Measurements from ENCODE around the gene PEPD.

The PEPD gene

GRCh38 chr19:33465834-33466233 is 55.8 kb downstream of the PEPD start:
- Histone ChIP-seq H3K4me3 (ENCODE audit: insufficient read depth, low read length, poor library complexity, severe bottlenecking) (no peak overlapping the region), H3K9me2 (replicated peaks; ENCODE audit: insufficient read depth, low read length) (no peaks in the 10 kb centered on the region), H3K36me3 (ENCODE audit: low read length) (no peaks in the 10 kb centered on the region), H2AFZ (ENCODE audit: low read depth, low read length, severe bottlenecking) (no peak overlapping the region), H4K20me1 (ENCODE audit: low read depth, low read length) (no peaks in the 10 kb centered on the region), H3K27me3 (ENCODE audit: low read length) (no peaks in the 10 kb centered on the region), H3K79me2 (ENCODE audit: insufficient read depth, low read length) (no peaks in the 10 kb centered on the region), H3K9me3 (ENCODE audit: insufficient read depth, low read length) (no peaks in the 10 kb centered on the region), H3F3A (ENCODE audit: insufficient read depth) (no peaks in the 10 kb centered on the region), H3K9ac (ENCODE audit: low read length) (no peak overlapping the region), H3K4me2 (ENCODE audit: low read depth, low read length, poor library complexity, severe bottlenecking) (no peak overlapping the region), H3K27ac (ENCODE audit: low read depth, low read length) (no peak overlapping the region)
- TF ChIP-seq EZH2phosphoT487 (conservative IDR thresholded peaks at IDR 0.05; ENCODE audit: low read length) = no peak
- TF ChIP-seq CTCF (IDR thresholded peaks at IDR 0.05; ENCODE audit: insufficient read depth, low read length, poor library complexity, severe bottlenecking) = no peak

GRCh38 chr19:33465371-33465770 is 56.2 kb downstream of the PEPD start:
- Histone ChIP-seq H3K9me2 (replicated peaks; ENCODE audit: insufficient read depth, low read length) (no peaks in the 10 kb centered on the region), H3K36me3 (ENCODE audit: low read length) (no peaks in the 10 kb centered on the region), H3K4me3 (ENCODE audit: insufficient read depth, low read length, poor library complexity, severe bottlenecking) (no peak overlapping the region), H3K9me3 (ENCODE audit: insufficient read depth, low read length) (no peaks in the 10 kb centered on the region), H3K27ac (ENCODE audit: low read depth, low read length) (no peak overlapping the region), H3K9ac (ENCODE audit: low read length) (no peak overlapping the region), H4K20me1 (ENCODE audit: low read depth, low read length) (no peaks in the 10 kb centered on the region), H3K79me2 (ENCODE audit: insufficient read depth, low read length) (no peaks in the 10 kb centered on the region), H3F3A (ENCODE audit: insufficient read depth) (no peaks in the 10 kb centered on the region), H3K27me3 (ENCODE audit: low read length) (no peaks in the 10 kb centered on the region), H3K4me2 (ENCODE audit: low read depth, low read length, poor library complexity, severe bottlenecking) (no peak overlapping the region), H2AFZ (ENCODE audit: low read depth, low read length, severe bottlenecking) (no peak overlapping the region)
- TF ChIP-seq CTCF (IDR thresholded peaks at IDR 0.05; ENCODE audit: insufficient read depth, low read length, poor library complexity, severe bottlenecking) (no peak), EZH2phosphoT487 (conservative IDR thresholded peaks at IDR 0.05; ENCODE audit: low read length) (no peak)

- H3F3A ChIP-seq (ENCODE audit: insufficient read depth) = no peaks in the 10 kb centered on the region
- no peak overlapping the region for H3K4me2 ChIP-seq (ENCODE audit: low read depth, low read length, poor library complexity, severe bottlenecking)
- no peak overlapping the region for H3K4me3 ChIP-seq (ENCODE audit: insufficient read depth, low read length, poor library complexity, severe bottlenecking)
- no peaks in the 10 kb centered on the region for H3K36me3 ChIP-seq (ENCODE audit: low read length)
- H3K9me2 ChIP-seq (replicated peaks; ENCODE audit: insufficient read depth, low read length) = no peaks in the 10 kb centered on the region
- no peaks in the 10 kb centered on the region for H3K27me3 ChIP-seq (ENCODE audit: low read length)
- no peak overlapping the region for H2AFZ ChIP-seq (ENCODE audit: low read depth, low read length, severe bottlenecking)
- H4K20me1 ChIP-seq (ENCODE audit: low read depth, low read length) = no peaks in the 10 kb centered on the region
- H3K27ac ChIP-seq (ENCODE audit: low read depth, low read length) = no peak overlapping the region
- H3K79me2 ChIP-seq (ENCODE audit: insufficient read depth, low read length) = no peaks in the 10 kb centered on the region
- H3K9me3 ChIP-seq (ENCODE audit: insufficient read depth, low read length) = no peaks in the 10 kb centered on the region
- no peak overlapping the region for H3K9ac ChIP-seq (ENCODE audit: low read length)
- TF ChIP-seq EZH2phosphoT487 (conservative IDR thresholded peaks at IDR 0.05; ENCODE audit: low read length) (no peak), CTCF (IDR thresholded peaks at IDR 0.05; ENCODE audit: insufficient read depth, low read length, poor library complexity, severe bottlenecking) (no peak)
Observed at GRCh38 chr19:33464733-33465115, 56.9 kb downstream of the PEPD start.
